Panc1 (cell line): Measurements from ENCODE around the gene MGA.

Experiments used
- POLR2AphosphoS5 ChIP-seq: IDR thresholded peaks from 2 replicates; pipeline ENCODE4 v1.6.1; 2012; ENCODE audit warnings: mild to moderate bottlenecking, low read depth, low read length, moderate library complexity
- REST ChIP-seq, 2 experiments: IDR thresholded peaks; 2 replicates each; pipeline ENCODE4 v1.6.1; 2011 to 2012; ENCODE audit warnings: low read depth in 2 of 2, control low read depth in 1 of 2, low read length in 1 of 2, mild to moderate bottlenecking in 1 of 2, moderate library complexity in 1 of 2; ENCODE audit not compliant: insufficient read depth in 1 of 2
- SIN3A ChIP-seq: IDR thresholded peaks from 2 replicates; pipeline ENCODE4 v1.6.1; 2012; ENCODE audit warnings: low read depth, mild to moderate bottlenecking, low read length, moderate library complexity, borderline replicate concordance; ENCODE audit not compliant: insufficient read depth
- TF ChIP-seq, protein P1 (sequence below): fragments of 450-650 bp; IDR thresholded peaks from 2 replicates; pipeline ENCODE4 v1.5.1; 2017; ENCODE audit warnings: mild to moderate bottlenecking

DNA sequence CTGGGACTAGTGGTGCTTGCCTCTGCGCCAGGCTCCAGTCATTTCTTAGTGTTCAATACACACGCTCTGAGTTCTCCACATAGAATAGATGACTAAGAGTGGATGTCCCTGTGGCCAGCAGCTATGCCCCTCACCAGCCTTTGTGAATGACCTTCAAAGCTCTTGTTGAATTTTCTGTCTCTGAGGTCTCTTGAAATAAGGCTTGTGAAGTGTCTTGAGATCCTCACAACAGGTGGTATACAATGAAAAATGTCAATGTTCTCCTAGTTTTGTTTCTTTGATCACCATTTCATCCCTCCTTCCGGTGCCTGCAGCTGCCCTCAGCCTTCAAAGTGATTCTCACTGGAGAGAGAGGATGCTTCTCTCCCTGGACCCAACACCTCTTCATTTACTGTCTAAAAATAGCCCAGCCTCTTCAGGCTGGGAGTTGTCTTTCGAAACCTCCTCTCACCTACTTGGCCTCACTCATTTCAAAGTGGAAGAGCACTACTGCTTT lies 119.5 kb downstream of the MGA start:
- TF ChIP-seq, protein P1, sequence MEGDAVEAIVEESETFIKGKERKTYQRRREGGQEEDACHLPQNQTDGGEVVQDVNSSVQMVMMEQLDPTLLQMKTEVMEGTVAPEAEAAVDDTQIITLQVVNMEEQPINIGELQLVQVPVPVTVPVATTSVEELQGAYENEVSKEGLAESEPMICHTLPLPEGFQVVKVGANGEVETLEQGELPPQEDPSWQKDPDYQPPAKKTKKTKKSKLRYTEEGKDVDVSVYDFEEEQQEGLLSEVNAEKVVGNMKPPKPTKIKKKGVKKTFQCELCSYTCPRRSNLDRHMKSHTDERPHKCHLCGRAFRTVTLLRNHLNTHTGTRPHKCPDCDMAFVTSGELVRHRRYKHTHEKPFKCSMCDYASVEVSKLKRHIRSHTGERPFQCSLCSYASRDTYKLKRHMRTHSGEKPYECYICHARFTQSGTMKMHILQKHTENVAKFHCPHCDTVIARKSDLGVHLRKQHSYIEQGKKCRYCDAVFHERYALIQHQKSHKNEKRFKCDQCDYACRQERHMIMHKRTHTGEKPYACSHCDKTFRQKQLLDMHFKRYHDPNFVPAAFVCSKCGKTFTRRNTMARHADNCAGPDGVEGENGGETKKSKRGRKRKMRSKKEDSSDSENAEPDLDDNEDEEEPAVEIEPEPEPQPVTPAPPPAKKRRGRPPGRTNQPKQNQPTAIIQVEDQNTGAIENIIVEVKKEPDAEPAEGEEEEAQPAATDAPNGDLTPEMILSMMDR = no peak
- TF ChIP-seq REST (IDR thresholded peaks at IDR 0.05; ENCODE audit: insufficient read depth in 1 of 2, low read depth in 2 of 2, low read length in 1 of 2) (no peak), POLR2AphosphoS5 (no peak), SIN3A (no peak)
